Left lung (tissue), 10 donors: ENCODE measurements around the gene YWHAG. TPM values are rescaled to one million over a fixed set of nuclear protein-coding genes. Genes with fewer than 3 reads are reported as not detected.

Source experiments
- ATAC-seq: fragments of 200-7000 bp; cut with Tn5 transposase; one replicate; pipeline ENCODE4 v1.9.1; 2020; ENCODE audit warnings: moderate library complexity
- DNase-seq, 4 donors: peaks; one replicate each; pipeline ENCODE4 v3.0.0-alpha.2; 2013 to 2020
- H3K27ac ChIP-seq, 2 donors: fragments of 200-600 bp; sonication (generic) in 1 of 2; one replicate each; pipeline versions ENCODE4 v1.5.0 to v1.8.0; 2020 to 2021
- H3K27me3 ChIP-seq, 2 donors: fragments of 200-600 bp; sonication (generic) in 1 of 2; one replicate each; pipeline versions ENCODE4 v1.5.0 to v1.8.0; 2020 to 2021
- H3K36me3 ChIP-seq, 2 donors: fragments of 200-600 bp; sonication (generic) in 1 of 2; one replicate each; pipeline versions ENCODE4 v1.5.0 to v1.8.0; 2020 to 2021
- H3K4me1 ChIP-seq, 2 donors: fragments of 200-600 bp; one replicate each; pipeline ENCODE4 v1.8.0; 2021
- H3K4me3 ChIP-seq, 2 donors: fragments of 200-600 bp; sonication (generic) in 1 of 2; one replicate each; pipeline versions ENCODE4 v1.5.0 to v1.8.0; 2020 to 2021; ENCODE audit warnings: mild to moderate bottlenecking in 1 of 2
- H3K9me3 ChIP-seq, 2 donors: fragments of 200-600 bp; sonication (generic) in 1 of 2; one replicate each; pipeline versions ENCODE4 v1.5.0 to v1.8.0; 2020 to 2021
- CTCF ChIP-seq, 2 donors: fragments of 200-600 bp; sonication (generic) in 1 of 2; IDR thresholded peaks; one replicate each; pipeline versions ENCODE4 v1.5.0 to v1.8.0; 2021; ENCODE audit warnings: antibody characterized with exemption in 2 of 2
- intact Hi-C, 2 donors: fragments of 100-400 bp; cut with DNase I; formaldehyde crosslinking; loops; one replicate each; pipeline versions ENCODE4 v1.11.2 to v1.14.2; 2022
- polyA plus RNA-seq, 6 donors: library from polyadenylated mRNA; unstranded; fragments of 120-200 nt; gene quantifications; one replicate each; pipeline ENCODE4 v1.2.1, GENCODE V29; 2013; ENCODE audit not compliant: insufficient read length in 6 of 6
- total RNA-seq, 2 donors: library from RNA; stranded (reverse); fragmentation: NEBNext Ultra II Directional; extraction: Animal tissue kit (Norgen Biotek cat#: 25700); gene quantifications; one replicate each; pipeline ENCODE4 v1.2.1, GENCODE V29; 2021
- donor health status: DM: no; HTN: yes; CAD: no.
- donor health status: DM: no; HTN: no; CAD: no.

Gene YWHAG
- total and polyA plus RNA-seq, 8 donors, result 99.2 to 160 (median 111) TPM

GRCh38 chr7:76343931-76344321 is 14.9 kb downstream of the YWHAG start:
- no peak overlapping the region for H3K4me3 ChIP-seq
- DNase-seq, result no peak
- no peak for TF ChIP-seq CTCF (IDR thresholded peaks at IDR 0.05)
- peaks cover 24 to 81% of the 10 kb centered on the region in 2 donors for H3K4me1 ChIP-seq
- H3K27ac ChIP-seq, result no peak overlapping the region
- H3K9me3 ChIP-seq, result no peaks in the 10 kb centered on the region
- intact Hi-C loops, result no loop called here
- H3K27me3 ChIP-seq, result no peaks in the 10 kb centered on the region
- peaks cover 0 to 91% of the 10 kb centered on the region in 2 donors for H3K36me3 ChIP-seq
- ATAC-seq, result no peak

- Histone ChIP-seq H3K27ac (no peak overlapping the region), H3K4me1 (peaks cover 27 to 81% of the 10 kb centered on the region in 2 donors), H3K9me3 (no peaks in the 10 kb centered on the region), H3K27me3 (no peaks in the 10 kb centered on the region), H3K4me3 (no peak overlapping the region), H3K36me3 (peaks cover 0 to 86% of the 10 kb centered on the region in 2 donors)
- TF ChIP-seq CTCF (IDR thresholded peaks at IDR 0.05), result no peak
- ATAC-seq (no peak), DNase-seq (no peak)
- intact Hi-C loops, result no loop called here
Observed at GRCh38 chr7:76343294-76343930, 15.4 kb downstream of the YWHAG start.

- Histone ChIP-seq H3K4me1 (peaks cover 27 to 82% of the 10 kb centered on the region in 2 donors), H3K36me3 (peaks cover 0 to 80% of the 10 kb centered on the region in 2 donors), H3K4me3 (no peak overlapping the region), H3K9me3 (no peaks in the 10 kb centered on the region), H3K27me3 (no peaks in the 10 kb centered on the region), H3K27ac (peak overlapping the region in 1 of 2 donors; percentile 33)
- no peak for TF ChIP-seq CTCF (IDR thresholded peaks at IDR 0.05)
- ATAC-seq (peak; percentile 52), DNase-seq (no peak)
- intact Hi-C loops, result no loop called here
Observed at GRCh38 chr7:76342222-76342621, 16.6 kb downstream of the YWHAG start.

GRCh38 chr7:76340617-76341131 is 18.1 kb downstream of the YWHAG start:
- H3K36me3 ChIP-seq, result peaks cover 0 to 73% of the 10 kb centered on the region in 2 donors
- H3K4me1 ChIP-seq, result peaks cover 22 to 76% of the 10 kb centered on the region in 2 donors
- H3K4me3 ChIP-seq, result no peak overlapping the region
- H3K27me3 ChIP-seq, result no peaks in the 10 kb centered on the region
- no peak for TF ChIP-seq CTCF (IDR thresholded peaks at IDR 0.05)
- no peak for ATAC-seq
- no peak for DNase-seq
- H3K27ac ChIP-seq, result peak overlapping the region in 1 of 2 donors; percentile 50
- no peaks in the 10 kb centered on the region for H3K9me3 ChIP-seq
- intact Hi-C loops, result no loop called here

- DNase-seq, result no peak
- intact Hi-C loops, result no loop called here
- H3K36me3 ChIP-seq, result peaks cover 0 to 51% of the 10 kb centered on the region in 2 donors
- ATAC-seq, result peak; percentile 80
- H3K27me3 ChIP-seq, result no peaks in the 10 kb centered on the region
- no peaks in the 10 kb centered on the region for H3K9me3 ChIP-seq
- TF ChIP-seq CTCF (IDR thresholded peaks at IDR 0.05), result no peak
- no peak overlapping the region for H3K4me3 ChIP-seq
- H3K4me1 ChIP-seq, result peaks cover 28 to 87% of the 10 kb centered on the region in 2 donors
- H3K27ac ChIP-seq, result peak overlapping the region in 1 of 2 donors; percentile 7
Observed at GRCh38 chr7:76338298-76339084, 20.3 kb downstream of the YWHAG start.
